GM20000 (cell line): ENCODE results near the gene NWD2.

Experiments
- DNase-seq: peaks from one replicate; pipeline ENCODE4 v3.0.0; 2012; ENCODE audit warnings: low spot score
- CTCF ChIP-seq: IDR thresholded peaks from 2 replicates; pipeline ENCODE4 v1.5.1; 2012; ENCODE audit warnings: mild to moderate bottlenecking, control low read depth; ENCODE audit errors: extremely low read depth, missing control alignments

NWD2 gene

GRCh38 chr4:37469286-37469685 lies 224.7 kb downstream of the NWD2 start:
- TF ChIP-seq CTCF = no peak

GRCh38 chr4:37470245-37470644 lies 225.7 kb downstream of the NWD2 start:
- no peak for TF ChIP-seq CTCF
- no peak for DNase-seq

More at GRCh38 chr4:37469286-37469685, 224.7 kb downstream of the NWD2 start:
- no peak for DNase-seq

GRCh38 chr4:37471093-37471492 lies 226.6 kb downstream of the NWD2 start:
- no peak for TF ChIP-seq CTCF
- DNase-seq = no peak

- DNase-seq = no peak
- TF ChIP-seq CTCF = no peak
These were observed 227.4 kb downstream of the NWD2 start for GRCh38 chr4:37471971-37472370.

- DNase-seq = no peak
- no peak for TF ChIP-seq CTCF
These were observed 229.3 kb downstream of the NWD2 start for GRCh38 chr4:37473807-37474206.

- no peak for DNase-seq
- TF ChIP-seq CTCF = no peak
These were observed 230.5 kb downstream of the NWD2 start for GRCh38 chr4:37475087-37475486.

- no peak for TF ChIP-seq CTCF
- DNase-seq = no peak
These were observed 231.2 kb downstream of the NWD2 start for GRCh38 chr4:37475776-37476175.
